Measurements from ENCODE around the gene LGR5.

GRCh38 chr12:71601546-71601945 is 161.9 kb downstream of the LGR5 start:
- TF ChIP-seq, protein P1, sequence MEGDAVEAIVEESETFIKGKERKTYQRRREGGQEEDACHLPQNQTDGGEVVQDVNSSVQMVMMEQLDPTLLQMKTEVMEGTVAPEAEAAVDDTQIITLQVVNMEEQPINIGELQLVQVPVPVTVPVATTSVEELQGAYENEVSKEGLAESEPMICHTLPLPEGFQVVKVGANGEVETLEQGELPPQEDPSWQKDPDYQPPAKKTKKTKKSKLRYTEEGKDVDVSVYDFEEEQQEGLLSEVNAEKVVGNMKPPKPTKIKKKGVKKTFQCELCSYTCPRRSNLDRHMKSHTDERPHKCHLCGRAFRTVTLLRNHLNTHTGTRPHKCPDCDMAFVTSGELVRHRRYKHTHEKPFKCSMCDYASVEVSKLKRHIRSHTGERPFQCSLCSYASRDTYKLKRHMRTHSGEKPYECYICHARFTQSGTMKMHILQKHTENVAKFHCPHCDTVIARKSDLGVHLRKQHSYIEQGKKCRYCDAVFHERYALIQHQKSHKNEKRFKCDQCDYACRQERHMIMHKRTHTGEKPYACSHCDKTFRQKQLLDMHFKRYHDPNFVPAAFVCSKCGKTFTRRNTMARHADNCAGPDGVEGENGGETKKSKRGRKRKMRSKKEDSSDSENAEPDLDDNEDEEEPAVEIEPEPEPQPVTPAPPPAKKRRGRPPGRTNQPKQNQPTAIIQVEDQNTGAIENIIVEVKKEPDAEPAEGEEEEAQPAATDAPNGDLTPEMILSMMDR (IDR thresholded peaks at IDR 0.05 in 8 of 11, conservative IDR thresholded peaks at IDR 0.05 in 3 of 11): no peak
- TF ChIP-seq POLR2A (IDR thresholded peaks at IDR 0.05) (no peak), POLR2AphosphoS5 (IDR thresholded peaks at IDR 0.05) (no peak)

Data from spleen (tissue), 7 donors.